Kidney capillary endothelial cell (primary cell): ENCODE results near the gene NTNG1.

Experiments
- DNase-seq: peaks from one replicate; pipeline ENCODE4 v3.0.0-alpha.2; 2018; ENCODE audit warnings: low spot score

The NTNG1 gene

GRCh38 chr1:107413546-107413945 lies 272.7 kb downstream of the NTNG1 start:
- DNase-seq, result no peak

GRCh38 chr1:107413951-107414350 lies 273.1 kb downstream of the NTNG1 start:
- DNase-seq, result no peak

- no peak for DNase-seq
Observed at GRCh38 chr1:107414550-107414949, 273.7 kb downstream of the NTNG1 start.

GRCh38 chr1:107415241-107415640 lies 274.4 kb downstream of the NTNG1 start:
- no peak for DNase-seq

GRCh38 chr1:107419003-107419402 lies 278.2 kb downstream of the NTNG1 start:
- DNase-seq, result no peak

- DNase-seq, result no peak
Observed at GRCh38 chr1:107422901-107423300, 282.1 kb downstream of the NTNG1 start.

GRCh38 chr1:107430540-107431228 lies 289.8 kb downstream of the NTNG1 start:
- DNase-seq, result peak; percentile 5

GRCh38 chr1:107432108-107432507 lies 291.3 kb downstream of the NTNG1 start:
- no peak for DNase-seq

- DNase-seq, result no peak
Observed at GRCh38 chr1:107433068-107433467, 292.2 kb downstream of the NTNG1 start.

GRCh38 chr1:107433635-107434360 lies 293.0 kb downstream of the NTNG1 start:
- DNase-seq, result no peak

GRCh38 chr1:107434361-107434693 lies 293.5 kb downstream of the NTNG1 start:
- no peak for DNase-seq

- DNase-seq, result no peak
Observed at GRCh38 chr1:107436552-107437241, 295.9 kb downstream of the NTNG1 start.

- DNase-seq, result no peak
Observed at GRCh38 chr1:107439567-107439966, 298.7 kb downstream of the NTNG1 start.

- DNase-seq, result no peak
Observed at GRCh38 chr1:107442551-107442950, 301.7 kb downstream of the NTNG1 start.

GRCh38 chr1:107443027-107443426 lies 302.2 kb downstream of the NTNG1 start:
- DNase-seq, result no peak

- no peak for DNase-seq
Observed at GRCh38 chr1:107443860-107444259, 303.0 kb downstream of the NTNG1 start.

GRCh38 chr1:107444302-107444701 lies 303.5 kb downstream of the NTNG1 start:
- no peak for DNase-seq

- DNase-seq, result no peak
Observed at GRCh38 chr1:107449326-107449725, 308.5 kb downstream of the NTNG1 start.

- DNase-seq, result no peak
Observed at GRCh38 chr1:107450899-107451664, 310.2 kb downstream of the NTNG1 start.

- no peak for DNase-seq
Observed at GRCh38 chr1:107451715-107452114, 310.9 kb downstream of the NTNG1 start.

GRCh38 chr1:107454791-107455190 lies 314.0 kb downstream of the NTNG1 start:
- DNase-seq, result no peak

- DNase-seq, result no peak
Observed at GRCh38 chr1:107457989-107458388, 317.1 kb downstream of the NTNG1 start.
